H9 (cell line): Measurements from ENCODE around the gene CCDC78. TPM values are rescaled to one million over a fixed set of nuclear protein-coding genes. Genes with fewer than 3 reads are reported as not detected.

Source experiments
- DNase-seq: peaks from one replicate; pipeline ENCODE4 v3.0.0-alpha.2; 2017
- H2AFZ ChIP-seq: one replicate; pipeline ENCODE4 v1.6.1; 2013; ENCODE audit warnings: mild to moderate bottlenecking, low read length, control low read depth, moderate library complexity
- H2AK5ac ChIP-seq: 2 replicates; pipeline ENCODE4 v1.6.1; 2013; ENCODE audit warnings: low read length, control low read depth, mixed read lengths; ENCODE audit not compliant: insufficient read length
- H2BK120ac ChIP-seq: one replicate; pipeline ENCODE4 v1.6.1; 2013; ENCODE audit warnings: low read depth, mild to moderate bottlenecking, low read length, control low read depth, inconsistent platforms; ENCODE audit not compliant: poor library complexity, severe bottlenecking
- H2BK12ac ChIP-seq: 2 replicates; pipeline ENCODE4 v1.6.1; 2013; ENCODE audit warnings: low read length, control low read depth, mixed read lengths, low read depth; ENCODE audit not compliant: insufficient read length
- H2BK15ac ChIP-seq: 2 replicates; pipeline ENCODE4 v1.6.1; 2013; ENCODE audit warnings: low read depth, low read length, control low read depth
- H2BK20ac ChIP-seq: one replicate; pipeline ENCODE4 v1.6.1; 2013; ENCODE audit warnings: low read depth, mild to moderate bottlenecking, low read length, control low read depth, inconsistent platforms; ENCODE audit not compliant: poor library complexity, severe bottlenecking
- H2BK5ac ChIP-seq: 2 replicates; pipeline ENCODE4 v1.6.1; 2013; ENCODE audit warnings: low read length, control low read depth, mixed read lengths; ENCODE audit not compliant: insufficient read length
- H3K14ac ChIP-seq: 2 replicates; pipeline ENCODE4 v1.6.1; 2013; ENCODE audit warnings: low read length, control low read depth; ENCODE audit not compliant: insufficient read depth
- H3K18ac ChIP-seq: 2 replicates; pipeline ENCODE4 v1.6.1; 2013; ENCODE audit warnings: low read depth, mild to moderate bottlenecking, mixed read lengths, low read length, control low read depth; ENCODE audit not compliant: insufficient read length
- H3K23ac ChIP-seq: 2 replicates; pipeline ENCODE4 v1.6.1; 2013; ENCODE audit warnings: low read length, control low read depth, mixed read lengths, low read depth; ENCODE audit not compliant: insufficient read length
- H3K23me2 ChIP-seq: 2 replicates; pipeline ENCODE4 v1.6.1; 2013; ENCODE audit warnings: low read depth, mild to moderate bottlenecking, mixed read lengths, low read length, control low read depth; ENCODE audit not compliant: insufficient read length, poor library complexity, severe bottlenecking
- H3K27ac ChIP-seq: 2 replicates; pipeline ENCODE4 v1.5.1; 2013; ENCODE audit warnings: low read length, control low read depth, mixed read lengths, low read depth; ENCODE audit not compliant: insufficient read length
- H3K27me3 ChIP-seq: 2 replicates; pipeline ENCODE4 v1.6.1; 2013; ENCODE audit warnings: low read length, control low read depth, inconsistent platforms; ENCODE audit not compliant: insufficient read depth
- H3K4ac ChIP-seq: 2 replicates; pipeline ENCODE4 v1.6.1; 2013; ENCODE audit warnings: low read depth, mild to moderate bottlenecking, control low read depth, inconsistent platforms, low read length, moderate library complexity
- H3K4me1 ChIP-seq: 2 replicates; pipeline ENCODE4 v1.6.1; 2013; ENCODE audit warnings: low read length, control low read depth, inconsistent platforms; ENCODE audit not compliant: insufficient read depth
- H3K4me2 ChIP-seq: 2 replicates; pipeline ENCODE4 v1.6.1; 2013; ENCODE audit warnings: low read length, control low read depth, mixed read lengths; ENCODE audit not compliant: insufficient read length, insufficient read depth
- H3K56ac ChIP-seq: 2 replicates; pipeline ENCODE4 v1.6.1; 2013; ENCODE audit warnings: low read depth, mild to moderate bottlenecking, mixed read lengths, low read length, control low read depth; ENCODE audit not compliant: insufficient read length
- H3K79me1 ChIP-seq: 2 replicates; pipeline ENCODE4 v1.6.1; 2013; ENCODE audit warnings: low read depth, mild to moderate bottlenecking, moderate library complexity, low read length, control low read depth, inconsistent platforms; ENCODE audit not compliant: insufficient read depth, poor library complexity, severe bottlenecking
- H3K79me2 ChIP-seq: 2 replicates; pipeline ENCODE4 v1.6.1; 2013; ENCODE audit warnings: low read length, control low read depth, inconsistent platforms; ENCODE audit not compliant: insufficient read depth
- H3K9ac ChIP-seq: 2 replicates; pipeline ENCODE4 v1.6.1; 2013; ENCODE audit warnings: low read length, control low read depth, mixed read lengths; ENCODE audit not compliant: insufficient read length; ENCODE audit errors: extremely low read depth
- H3K9me3 ChIP-seq: one replicate; pipeline ENCODE4 v1.6.1; 2013; ENCODE audit warnings: low read depth, low read length, inconsistent platforms; ENCODE audit not compliant: control insufficient read depth
- H3T11ph ChIP-seq: one replicate; pipeline ENCODE4 v1.6.1; 2013; ENCODE audit warnings: mild to moderate bottlenecking, low read length, control low read depth, inconsistent platforms
- H4K20me1 ChIP-seq: one replicate; pipeline ENCODE4 v1.6.1; 2013; ENCODE audit not compliant: control insufficient read depth, insufficient read length, insufficient read depth
- H4K5ac ChIP-seq: 2 replicates; pipeline ENCODE4 v1.6.1; 2013; ENCODE audit warnings: low read depth, mild to moderate bottlenecking, mixed read lengths, low read length, control low read depth; ENCODE audit not compliant: insufficient read length
- H4K8ac ChIP-seq: replicated peaks from 2 replicates; pipeline ENCODE4 v1.6.1; 2013; ENCODE audit warnings: low read length, control low read depth, mixed read lengths, low read depth; ENCODE audit not compliant: insufficient read length
- H4K91ac ChIP-seq: 2 replicates; pipeline ENCODE4 v1.6.1; 2013; ENCODE audit warnings: low read depth, mild to moderate bottlenecking, moderate library complexity, mixed read lengths, low read length, control low read depth; ENCODE audit not compliant: insufficient read length
- H3K27ac Mint-ChIP-seq, 3 experiments: 2 replicates in 2 of 3; 3 replicates in 1 of 3; pipeline ENCODE4 v1.8.0; 2020 to 2021; ENCODE audit warnings: mixed read lengths in 3 of 3, mild to moderate bottlenecking in 1 of 3, moderate library complexity in 1 of 3
- H3K27me3 Mint-ChIP-seq: 2 replicates; pipeline ENCODE4 v1.8.0; 2021; ENCODE audit warnings: low read depth, mild to moderate bottlenecking, moderate library complexity, mixed read lengths
- H3K36me3 Mint-ChIP-seq, 3 experiments: 2 replicates in 2 of 3; 3 replicates in 1 of 3; pipeline ENCODE4 v1.8.0; 2020 to 2021; ENCODE audit warnings: low read depth in 3 of 3, mixed read lengths in 3 of 3; ENCODE audit not compliant: insufficient read depth in 1 of 3
- H3K4me1 Mint-ChIP-seq, 2 experiments: 2 replicates each; pipeline ENCODE4 v1.8.0; 2020; ENCODE audit warnings: mixed read lengths in 2 of 2
- H3K4me3 Mint-ChIP-seq, 2 experiments: 2 replicates in 1 of 2; 3 replicates in 1 of 2; pipeline ENCODE4 v1.8.0; 2020 to 2021; ENCODE audit warnings: mild to moderate bottlenecking in 2 of 2, mixed read lengths in 2 of 2, moderate library complexity in 1 of 2
- H3K9me3 Mint-ChIP-seq, 2 experiments: 2 replicates in 1 of 2; 3 replicates in 1 of 2; pipeline ENCODE4 v1.8.0; 2020; ENCODE audit warnings: mild to moderate bottlenecking in 2 of 2, mixed read lengths in 2 of 2, moderate library complexity in 1 of 2
- WGBS: extraction: QIAGEN DNeasy Blood & Tissue Kit; methylation state at CpG from one replicate; pipeline ENCODE4 v1.1.7; 2013; ENCODE audit warnings: missing lambda C conversion rate, low lambda C conversion rate, mixed read lengths; ENCODE audit not compliant: insufficient read length; ENCODE audit errors: extremely low coverage; 5-methylcytosine and 5-hydroxymethylcytosine counted together
- total RNA-seq: library from RNA; stranded (reverse); gene quantifications from 2 replicates; pipeline ENCODE4 v1.2.1, GENCODE V29; 2021
- TF ChIP-seq, protein P1 (sequence below): fragments of 200-600 bp; sonication (generic); conservative IDR thresholded peaks from 3 replicates; pipeline ENCODE4 v1.8.0; 2021; ENCODE audit warnings: antibody characterized with exemption, mild to moderate bottlenecking

Gene CCDC78
- total RNA-seq, 1 experiment from 2014 or later = 12.1 TPM

DNA sequence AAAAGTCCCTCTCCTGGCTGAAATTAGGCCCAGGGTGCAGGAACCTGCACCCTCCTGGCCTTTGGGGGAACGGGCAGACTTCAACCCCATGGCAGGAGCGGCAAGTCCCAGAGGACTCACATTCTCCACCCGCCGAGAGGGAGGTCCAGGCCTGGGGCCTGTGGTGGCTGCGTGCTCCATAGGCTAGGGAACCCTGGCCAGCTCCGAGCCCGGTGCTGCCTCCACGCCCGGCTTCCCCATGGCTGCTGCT lies 130 bp downstream of the CCDC78 start:
- Histone ChIP-seq H3K23ac (no peak overlapping the region), H3K79me2 (no peaks in the 10 kb centered on the region), H3K79me1 (no peaks in the 10 kb centered on the region), H3K18ac (no peak overlapping the region), H3K4ac (no peak overlapping the region), H3K9ac (no peak overlapping the region), H2BK120ac (no peak overlapping the region), H2BK20ac (no peak overlapping the region), H4K20me1 (no peaks in the 10 kb centered on the region), H2BK5ac (no peak overlapping the region), H3K27me3 (no peaks in the 10 kb centered on the region), H3K9me3 (no peaks in the 10 kb centered on the region), H3T11ph (no peak overlapping the region), H4K8ac (no peak overlapping the region), H3K56ac (no peak overlapping the region), H2AFZ (no peak overlapping the region), H3K14ac (no peak overlapping the region), H4K91ac (no peak overlapping the region), H3K4me2 (peak overlapping the region; percentile 10), H2BK12ac (no peak overlapping the region), H2BK15ac (no peak overlapping the region), H2AK5ac (no peak overlapping the region), H3K4me1 (no peaks in the 10 kb centered on the region), H3K23me2 (peaks cover 11% of the 10 kb centered on the region), H4K5ac (no peak overlapping the region), H3K27ac (no peak overlapping the region)
- no peaks in the 10 kb centered on the region for H3K9me3 Mint-ChIP-seq
- WGBS = no CpG with 5 or more reads among the region's 9 CpGs
- no peaks in the 10 kb centered on the region for H3K4me1 Mint-ChIP-seq
- peak overlapping the region; percentile 56 to 80; a peak in 3 of 5 replicates for H3K4me3 Mint-ChIP-seq
- H3K27me3 Mint-ChIP-seq = peaks cover 14% of the 10 kb centered on the region
- no peak overlapping the region for H3K27ac Mint-ChIP-seq
- TF ChIP-seq, protein P1, sequence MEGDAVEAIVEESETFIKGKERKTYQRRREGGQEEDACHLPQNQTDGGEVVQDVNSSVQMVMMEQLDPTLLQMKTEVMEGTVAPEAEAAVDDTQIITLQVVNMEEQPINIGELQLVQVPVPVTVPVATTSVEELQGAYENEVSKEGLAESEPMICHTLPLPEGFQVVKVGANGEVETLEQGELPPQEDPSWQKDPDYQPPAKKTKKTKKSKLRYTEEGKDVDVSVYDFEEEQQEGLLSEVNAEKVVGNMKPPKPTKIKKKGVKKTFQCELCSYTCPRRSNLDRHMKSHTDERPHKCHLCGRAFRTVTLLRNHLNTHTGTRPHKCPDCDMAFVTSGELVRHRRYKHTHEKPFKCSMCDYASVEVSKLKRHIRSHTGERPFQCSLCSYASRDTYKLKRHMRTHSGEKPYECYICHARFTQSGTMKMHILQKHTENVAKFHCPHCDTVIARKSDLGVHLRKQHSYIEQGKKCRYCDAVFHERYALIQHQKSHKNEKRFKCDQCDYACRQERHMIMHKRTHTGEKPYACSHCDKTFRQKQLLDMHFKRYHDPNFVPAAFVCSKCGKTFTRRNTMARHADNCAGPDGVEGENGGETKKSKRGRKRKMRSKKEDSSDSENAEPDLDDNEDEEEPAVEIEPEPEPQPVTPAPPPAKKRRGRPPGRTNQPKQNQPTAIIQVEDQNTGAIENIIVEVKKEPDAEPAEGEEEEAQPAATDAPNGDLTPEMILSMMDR = no peak
- no peak for DNase-seq
- H3K36me3 Mint-ChIP-seq = peaks cover 0 to 5% (median 3%) of the 10 kb centered on the region in 3 experiments; a peak in 1 of 7 replicates
